ENCODE results near the gene RNF217. TPM values are rescaled to one million over a fixed set of nuclear protein-coding genes. Genes with fewer than 3 reads are reported as not detected.
"Not testable (repeated sequence)": the region's sequence is repeated elsewhere in the genome, so short reads cannot be mapped to it uniquely, and the experiment has no call there.

The RNF217 gene
- total RNA-seq, 1 experiment from 2014 or later, result 12.8 TPM

- in situ Hi-C loops (cut with HindIII; ENCODE audit: low pct_unique_long_range_greater_than_20kb, low sequenced_read_pairs); DNase-seq (ENCODE audit: low read depth): not testable (repeated sequence)
These were observed 74.2 kb downstream of the RNF217 start for GRCh38 chr6:125036486-125036885.

- in situ Hi-C loops (cut with HindIII; ENCODE audit: low pct_unique_long_range_greater_than_20kb, low sequenced_read_pairs), result no loop called here
- no peak for DNase-seq (ENCODE audit: low read depth)
These were observed 75.6 kb downstream of the RNF217 start for GRCh38 chr6:125037827-125038226.

GRCh38 chr6:125038925-125039324 lies 76.7 kb downstream of the RNF217 start:
- in situ Hi-C loops (cut with HindIII; ENCODE audit: low pct_unique_long_range_greater_than_20kb, low sequenced_read_pairs), result no loop called here
- DNase-seq (ENCODE audit: low read depth), result no peak

GRCh38 chr6:125041740-125042459 lies 79.7 kb downstream of the RNF217 start:
- in situ Hi-C loops (cut with HindIII; ENCODE audit: low pct_unique_long_range_greater_than_20kb, low sequenced_read_pairs), result no loop called here
- no peak for DNase-seq (ENCODE audit: low read depth)

GRCh38 chr6:125044066-125044465 lies 81.8 kb downstream of the RNF217 start:
- in situ Hi-C loops (cut with HindIII; ENCODE audit: low pct_unique_long_range_greater_than_20kb, low sequenced_read_pairs), result no loop called here
- DNase-seq (ENCODE audit: low read depth), result no peak

GRCh38 chr6:125044667-125045066 lies 82.4 kb downstream of the RNF217 start:
- DNase-seq (ENCODE audit: low read depth), result no peak
- in situ Hi-C loops (cut with HindIII; ENCODE audit: low pct_unique_long_range_greater_than_20kb, low sequenced_read_pairs), result no loop called here

- in situ Hi-C loops (cut with HindIII; ENCODE audit: low pct_unique_long_range_greater_than_20kb, low sequenced_read_pairs), result no loop called here
- no peak for DNase-seq (ENCODE audit: low read depth)
These were observed 84.1 kb downstream of the RNF217 start for GRCh38 chr6:125046107-125046925.

GRCh38 chr6:125048274-125048673 lies 86.0 kb downstream of the RNF217 start:
- in situ Hi-C loops (cut with HindIII; ENCODE audit: low pct_unique_long_range_greater_than_20kb, low sequenced_read_pairs), result no loop called here
- no peak for DNase-seq (ENCODE audit: low read depth)

GRCh38 chr6:125050663-125051318 lies 88.6 kb downstream of the RNF217 start:
- no peak for DNase-seq (ENCODE audit: low read depth)
- in situ Hi-C loops (cut with HindIII; ENCODE audit: low pct_unique_long_range_greater_than_20kb, low sequenced_read_pairs), result no loop called here

GRCh38 chr6:125053809-125054208 lies 91.6 kb downstream of the RNF217 start:
- in situ Hi-C loops (cut with HindIII; ENCODE audit: low pct_unique_long_range_greater_than_20kb, low sequenced_read_pairs), result no loop called here
- no peak for DNase-seq (ENCODE audit: low read depth)

- in situ Hi-C loops (cut with HindIII; ENCODE audit: low pct_unique_long_range_greater_than_20kb, low sequenced_read_pairs), result no loop called here
- no peak for DNase-seq (ENCODE audit: low read depth)
These were observed 92.1 kb downstream of the RNF217 start for GRCh38 chr6:125054331-125054730.

- in situ Hi-C loops (cut with HindIII; ENCODE audit: low pct_unique_long_range_greater_than_20kb, low sequenced_read_pairs), result no loop called here
- no peak for DNase-seq (ENCODE audit: low read depth)
These were observed 95.4 kb downstream of the RNF217 start for GRCh38 chr6:125057392-125058246.

- in situ Hi-C loops (cut with HindIII; ENCODE audit: low pct_unique_long_range_greater_than_20kb, low sequenced_read_pairs), result no loop called here
- DNase-seq (ENCODE audit: low read depth), result no peak
These were observed 96.3 kb downstream of the RNF217 start for GRCh38 chr6:125058546-125058945.

- no peak for DNase-seq (ENCODE audit: low read depth)
- in situ Hi-C loops (cut with HindIII; ENCODE audit: low pct_unique_long_range_greater_than_20kb, low sequenced_read_pairs), result no loop called here
These were observed 101.1 kb downstream of the RNF217 start for GRCh38 chr6:125063307-125063706.

- in situ Hi-C loops (cut with HindIII; ENCODE audit: low pct_unique_long_range_greater_than_20kb, low sequenced_read_pairs), result no loop called here
- DNase-seq (ENCODE audit: low read depth), result no peak
These were observed 103.9 kb downstream of the RNF217 start for GRCh38 chr6:125066140-125066539.

- in situ Hi-C loops (cut with HindIII; ENCODE audit: low pct_unique_long_range_greater_than_20kb, low sequenced_read_pairs), result no loop called here
- no peak for DNase-seq (ENCODE audit: low read depth)
These were observed 104.7 kb downstream of the RNF217 start for GRCh38 chr6:125066964-125067363.

- DNase-seq (ENCODE audit: low read depth), result no peak
- in situ Hi-C loops (cut with HindIII; ENCODE audit: low pct_unique_long_range_greater_than_20kb, low sequenced_read_pairs), result no loop called here
These were observed 105.3 kb downstream of the RNF217 start for GRCh38 chr6:125067552-125067951.

GRCh38 chr6:125073071-125073470 lies 110.8 kb downstream of the RNF217 start:
- no peak for DNase-seq (ENCODE audit: low read depth)
- in situ Hi-C loops (cut with HindIII; ENCODE audit: low pct_unique_long_range_greater_than_20kb, low sequenced_read_pairs), result no loop called here
